Erythroblast (primary cell): Measurements from ENCODE around the gene NTM.

ENCODE experiments used
- GATA1 ChIP-seq: IDR thresholded peaks from 2 replicates; pipeline ENCODE4 v1.6.1; 2011; ENCODE audit warnings: low read depth, mild to moderate bottlenecking, control low read depth, low read length, moderate library complexity
- POLR2A ChIP-seq: IDR thresholded peaks from 2 replicates; pipeline ENCODE4 v1.6.1; 2011; ENCODE audit warnings: mild to moderate bottlenecking, low read length

- TF ChIP-seq POLR2A = no peak
- TF ChIP-seq GATA1 = no peak
Observed at GRCh38 chr11:131324921-131325570, 45.4 kb upstream of the NTM start.
